ENCODE results near the gene MFSD8.
"Not testable (repeated sequence)": the region's sequence is repeated elsewhere in the genome, so short reads cannot be mapped to it uniquely, and the experiment has no call there.

DNA sequence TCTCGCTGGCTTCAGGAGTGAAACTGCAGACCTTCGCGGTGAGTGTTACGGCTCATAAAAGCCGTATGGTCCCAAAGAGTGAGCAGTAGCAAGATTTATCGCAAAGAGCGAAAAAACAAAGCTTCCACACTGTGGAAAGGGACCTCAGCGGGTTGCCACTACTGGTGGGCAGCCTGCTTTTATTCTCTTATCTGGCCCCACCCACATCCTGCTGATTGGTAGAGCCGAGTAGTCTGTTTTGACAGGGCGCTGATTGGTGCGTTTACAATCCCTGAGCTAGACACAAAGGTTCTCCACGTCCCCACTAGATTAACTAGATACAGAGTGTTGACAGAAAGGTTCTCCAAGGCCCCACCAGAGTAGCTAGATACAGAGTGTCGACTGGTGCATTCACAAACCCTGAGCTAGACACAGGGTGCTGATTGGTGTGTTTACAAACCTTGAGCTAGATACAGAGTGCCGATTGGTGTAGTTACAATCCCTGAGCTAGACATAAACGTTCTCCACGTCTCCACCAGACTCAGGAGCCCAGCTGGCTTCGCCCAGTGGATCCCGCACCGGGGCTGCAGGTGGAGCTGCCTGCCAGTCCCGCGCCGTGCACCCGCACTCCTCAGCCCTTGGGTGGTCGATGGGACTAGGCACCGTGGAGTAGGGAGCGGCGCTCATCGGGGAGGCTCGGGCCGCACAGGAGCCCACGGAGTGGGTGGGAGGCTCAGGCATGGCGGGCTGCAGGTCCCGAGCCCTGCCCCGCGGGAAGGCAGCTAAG, 1.2 kb downstream of the MFSD8 start:
- not testable (repeated sequence) for TF ChIP-seq EZH2 (IDR thresholded peaks at IDR 0.05; ENCODE audit: low read length)
- TF ChIP-seq, protein P1, sequence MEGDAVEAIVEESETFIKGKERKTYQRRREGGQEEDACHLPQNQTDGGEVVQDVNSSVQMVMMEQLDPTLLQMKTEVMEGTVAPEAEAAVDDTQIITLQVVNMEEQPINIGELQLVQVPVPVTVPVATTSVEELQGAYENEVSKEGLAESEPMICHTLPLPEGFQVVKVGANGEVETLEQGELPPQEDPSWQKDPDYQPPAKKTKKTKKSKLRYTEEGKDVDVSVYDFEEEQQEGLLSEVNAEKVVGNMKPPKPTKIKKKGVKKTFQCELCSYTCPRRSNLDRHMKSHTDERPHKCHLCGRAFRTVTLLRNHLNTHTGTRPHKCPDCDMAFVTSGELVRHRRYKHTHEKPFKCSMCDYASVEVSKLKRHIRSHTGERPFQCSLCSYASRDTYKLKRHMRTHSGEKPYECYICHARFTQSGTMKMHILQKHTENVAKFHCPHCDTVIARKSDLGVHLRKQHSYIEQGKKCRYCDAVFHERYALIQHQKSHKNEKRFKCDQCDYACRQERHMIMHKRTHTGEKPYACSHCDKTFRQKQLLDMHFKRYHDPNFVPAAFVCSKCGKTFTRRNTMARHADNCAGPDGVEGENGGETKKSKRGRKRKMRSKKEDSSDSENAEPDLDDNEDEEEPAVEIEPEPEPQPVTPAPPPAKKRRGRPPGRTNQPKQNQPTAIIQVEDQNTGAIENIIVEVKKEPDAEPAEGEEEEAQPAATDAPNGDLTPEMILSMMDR (optimal IDR thresholded peaks at IDR 0.05 in 1 of 3, IDR thresholded peaks at IDR 0.05 in 1 of 3, conservative IDR thresholded peaks at IDR 0.05 in 1 of 3; ENCODE audit: extremely low read depth in 1 of 3, insufficient read depth in 2 of 3, low read length in 3 of 3) = not testable (repeated sequence)
